HG02763 (cell line): ENCODE data around the gene IRF2.
A peak's percentile ranks its signal among the peaks of the same experiment; 100 is the strongest.

ENCODE experiments used
- ATAC-seq: cut with Tn5 transposase; IDR thresholded peaks from one replicate; pipeline ENCODE4 v1.9.1; 2021; ENCODE audit warnings: mild to moderate bottlenecking, moderate library complexity; ENCODE audit not compliant: unreplicated experiment

IRF2 gene

DNA sequence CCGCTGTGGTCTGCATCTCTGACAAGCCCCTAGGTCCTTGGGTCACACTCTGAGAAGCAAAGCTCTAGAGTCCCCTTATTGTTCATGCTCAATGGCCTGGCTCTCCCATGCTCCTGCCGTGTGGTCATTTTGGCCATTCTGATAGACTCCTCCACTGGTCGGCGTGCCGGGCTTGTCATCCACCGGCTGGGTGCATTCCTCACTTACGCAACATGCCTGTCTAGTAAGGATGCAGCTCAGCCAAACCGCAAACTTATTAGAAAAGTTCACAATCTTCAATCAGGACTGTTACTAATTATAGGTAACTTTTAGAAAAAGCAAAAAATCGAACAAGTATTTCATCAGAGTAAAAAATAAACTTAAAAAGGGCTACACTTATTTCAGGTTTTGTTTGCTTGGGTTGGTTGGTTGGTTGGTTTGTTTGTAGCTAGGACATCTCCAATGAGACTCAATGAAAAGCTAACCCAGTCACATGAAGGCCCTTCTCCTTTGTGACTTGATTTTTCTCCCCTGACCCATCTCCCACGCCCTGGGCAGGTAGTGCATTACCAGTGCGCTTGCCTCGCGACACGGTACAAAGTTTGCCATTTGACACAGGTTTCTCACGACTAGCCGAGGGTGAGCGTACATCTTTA lies 41.0 kb downstream of the IRF2 start:
- no peak for ATAC-seq

DNA sequence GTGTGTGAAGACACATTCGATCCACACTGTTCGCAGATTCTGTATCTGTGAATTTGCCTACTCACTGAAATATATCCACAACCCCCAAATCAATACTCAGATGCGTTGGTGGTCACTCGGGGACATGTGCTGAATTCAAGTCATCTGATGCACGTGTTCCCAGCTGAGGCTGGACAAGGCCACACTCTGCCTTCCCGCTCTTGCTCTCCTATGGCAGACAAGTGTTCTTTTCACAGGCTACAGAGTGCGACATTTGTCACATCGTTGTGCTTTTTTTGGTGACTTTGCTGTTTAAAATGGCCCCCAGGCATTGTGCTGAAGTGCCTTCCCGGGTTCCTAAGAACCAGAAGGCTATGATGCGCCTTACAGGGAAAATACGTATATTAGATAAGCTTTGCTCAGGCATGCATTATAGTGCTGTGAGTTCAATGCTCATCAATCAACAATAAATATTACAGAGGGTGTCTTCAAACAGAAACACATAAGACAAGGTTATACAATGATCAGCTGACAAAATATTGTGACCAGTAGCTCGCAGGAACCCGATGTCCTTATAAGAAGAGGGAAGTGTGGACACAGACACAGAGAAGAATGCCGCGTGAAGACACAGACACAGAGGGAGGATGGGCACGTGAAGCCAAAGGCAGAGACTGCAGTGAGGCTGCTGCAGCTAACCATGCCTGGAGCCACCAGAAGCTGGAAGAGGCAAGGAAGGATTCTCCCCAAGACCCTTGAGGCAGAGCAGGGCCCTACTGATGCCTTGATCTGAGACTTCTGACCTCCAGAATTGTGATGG lies 42.0 kb downstream of the IRF2 start:
- no peak for ATAC-seq

DNA sequence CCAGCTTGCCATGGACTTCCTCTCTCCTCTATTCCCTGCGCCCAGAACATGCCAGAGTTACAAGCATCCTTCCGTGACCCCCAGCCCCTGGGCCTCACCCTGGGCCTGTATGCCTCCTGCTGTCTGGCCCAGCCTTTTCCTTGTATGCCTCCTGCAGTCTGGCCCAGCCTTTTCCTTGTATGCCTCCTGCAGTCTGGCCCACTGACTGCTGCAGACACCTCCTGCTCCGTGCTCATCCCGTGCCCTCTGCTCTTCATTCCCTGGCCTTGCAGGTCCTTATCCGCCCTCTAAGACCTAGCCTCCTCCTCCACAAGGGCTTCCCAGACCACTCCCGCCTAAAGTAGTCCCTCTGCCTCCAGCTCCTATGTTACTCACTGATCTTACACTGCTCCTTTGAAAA lies 44.2 kb downstream of the IRF2 start:
- no peak for ATAC-seq

DNA sequence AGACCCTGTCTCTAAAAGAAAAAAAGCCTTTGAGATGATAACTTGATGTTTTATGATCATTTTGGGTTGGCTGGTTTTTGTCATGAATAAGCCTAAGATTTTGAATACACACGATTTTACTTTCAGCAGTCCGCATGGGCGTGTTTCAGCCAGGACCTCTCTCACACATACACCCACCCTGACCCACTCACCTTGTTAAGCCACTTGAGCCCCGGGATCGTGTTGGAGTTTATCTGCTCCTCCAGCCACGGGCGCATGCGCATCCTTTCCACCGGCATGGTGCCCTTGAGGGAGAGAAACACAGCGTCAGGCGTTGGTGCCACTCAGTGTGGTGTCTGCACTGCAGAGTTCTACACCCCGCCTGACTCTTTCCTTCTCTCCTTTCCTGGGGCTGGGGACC lies 45.6 kb downstream of the IRF2 start:
- ATAC-seq = no peak

DNA sequence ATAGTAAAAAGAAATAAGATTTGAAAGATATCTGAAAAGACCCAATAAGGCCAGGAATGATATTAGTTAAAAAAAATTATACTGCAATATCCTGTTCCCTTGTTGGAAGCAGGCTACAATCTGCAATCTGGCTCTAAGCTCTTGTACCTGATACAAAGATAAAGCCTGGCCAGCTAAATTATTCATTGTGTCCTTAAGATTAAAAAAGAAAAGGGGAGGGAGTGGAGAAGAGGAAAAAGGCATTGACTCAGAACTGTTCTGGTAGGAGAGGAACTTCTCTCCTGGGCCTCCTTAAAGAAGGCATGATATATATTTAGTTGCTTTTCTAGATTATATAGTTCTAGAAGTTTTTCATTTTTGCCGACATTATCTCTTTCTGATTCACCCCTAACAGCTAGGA lies 46.7 kb downstream of the IRF2 start:
- ATAC-seq = no peak

DNA sequence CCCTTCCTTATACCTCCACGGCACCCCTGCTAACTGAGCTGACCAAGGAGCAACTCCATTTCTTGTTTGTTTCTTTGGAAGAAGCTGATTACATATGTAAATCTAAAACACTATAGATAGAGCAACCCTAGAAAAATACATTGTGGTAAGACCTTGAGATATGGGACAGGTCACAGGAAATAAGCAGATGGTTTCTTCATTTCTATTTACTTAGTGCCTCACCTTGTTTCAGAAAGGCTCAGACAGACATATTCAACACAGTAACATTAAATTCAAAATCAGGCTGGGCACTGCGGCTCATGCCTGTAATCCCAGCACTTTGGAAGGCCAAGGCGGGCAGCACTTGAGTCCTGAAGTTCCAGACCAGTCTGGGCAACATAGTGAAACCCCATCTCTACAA lies 47.3 kb downstream of the IRF2 start:
- ATAC-seq = no peak

DNA sequence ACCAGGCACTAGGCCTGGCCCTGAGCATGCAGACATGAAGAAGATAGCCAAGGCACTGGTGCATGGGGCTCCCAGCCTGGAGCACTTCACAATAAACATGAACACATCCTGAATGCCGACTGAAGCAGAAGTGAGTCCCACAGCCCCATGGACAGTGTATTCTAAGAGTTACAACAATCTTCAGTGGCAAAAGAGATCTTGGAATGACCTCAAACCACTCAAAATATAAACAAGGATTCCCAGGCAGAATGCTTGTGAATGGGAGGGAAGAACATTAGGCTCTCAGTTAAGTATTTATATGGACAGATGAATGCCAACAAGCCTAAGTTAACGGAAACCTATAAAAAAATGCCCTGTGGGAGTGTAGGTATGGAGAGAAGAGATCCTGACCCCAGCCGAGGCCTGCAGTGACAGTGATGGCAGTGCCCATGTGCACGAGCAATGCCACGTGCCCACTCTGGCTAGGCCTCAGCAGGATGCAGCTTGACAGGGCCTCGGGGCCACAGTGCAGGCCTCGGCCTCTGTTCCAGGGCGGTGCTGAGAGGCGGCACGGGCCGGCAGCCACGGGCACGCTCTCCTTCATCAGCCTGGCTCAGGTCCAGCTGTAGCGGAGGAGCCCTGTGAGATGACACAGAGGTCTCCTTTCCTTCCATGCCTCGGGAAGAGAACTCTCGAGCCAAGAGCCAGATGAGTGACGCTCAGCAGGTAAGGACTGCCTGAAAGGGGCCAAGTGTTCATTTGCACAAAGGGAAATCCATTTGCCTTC lies 49.2 kb downstream of the IRF2 start:
- no peak for ATAC-seq

DNA sequence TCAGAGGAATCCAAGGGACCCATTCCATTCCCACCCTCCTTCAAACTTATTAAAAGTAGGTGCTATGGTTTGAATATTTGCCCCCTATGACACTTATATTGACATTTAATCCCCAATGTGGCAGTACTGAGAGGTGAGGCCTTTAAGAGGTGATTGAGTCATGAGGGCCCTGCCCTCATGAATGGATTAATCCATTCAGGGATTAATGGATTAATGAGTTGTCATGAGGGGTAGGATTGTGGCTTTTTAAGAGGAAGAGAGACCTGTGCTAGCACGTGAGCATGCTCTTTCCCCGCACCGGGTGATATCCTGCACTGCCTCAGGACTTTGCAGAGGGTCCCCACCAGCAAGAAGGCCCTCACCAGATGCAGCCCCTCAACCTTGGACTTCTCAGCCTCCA lies 50.1 kb downstream of the IRF2 start:
- ATAC-seq = no peak

DNA sequence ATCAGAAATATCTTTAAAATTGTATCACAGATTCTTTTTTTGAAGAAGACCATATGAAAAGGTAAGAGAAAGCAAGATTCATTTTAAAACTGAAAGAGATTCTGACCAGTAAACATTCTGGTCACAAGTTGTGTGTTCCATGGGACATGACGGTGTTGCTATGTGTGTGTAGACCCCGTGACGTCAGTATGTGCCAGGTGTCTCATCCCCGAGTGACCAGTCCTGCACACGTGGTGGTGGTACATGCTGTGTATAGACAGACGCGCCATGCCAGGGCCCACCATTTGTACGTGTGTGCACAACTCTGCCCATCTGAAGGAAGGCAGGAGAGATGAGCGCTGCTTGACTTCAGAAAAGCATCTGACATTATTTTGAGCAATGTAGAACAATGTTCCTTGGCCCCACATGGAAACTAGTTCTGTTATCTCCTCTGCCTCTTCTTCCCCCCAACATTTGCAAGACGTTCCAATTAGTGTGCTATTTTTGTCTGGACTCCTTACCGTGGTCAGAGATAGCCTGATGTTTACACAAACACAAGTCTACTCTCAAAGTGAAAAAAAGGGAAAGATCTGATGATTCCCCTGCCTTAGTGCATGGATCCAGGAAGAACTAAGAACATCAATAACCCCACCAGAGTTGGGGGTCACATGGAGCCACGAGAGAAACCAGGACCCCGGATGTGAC lies 51.2 kb downstream of the IRF2 start:
- no peak for ATAC-seq

DNA sequence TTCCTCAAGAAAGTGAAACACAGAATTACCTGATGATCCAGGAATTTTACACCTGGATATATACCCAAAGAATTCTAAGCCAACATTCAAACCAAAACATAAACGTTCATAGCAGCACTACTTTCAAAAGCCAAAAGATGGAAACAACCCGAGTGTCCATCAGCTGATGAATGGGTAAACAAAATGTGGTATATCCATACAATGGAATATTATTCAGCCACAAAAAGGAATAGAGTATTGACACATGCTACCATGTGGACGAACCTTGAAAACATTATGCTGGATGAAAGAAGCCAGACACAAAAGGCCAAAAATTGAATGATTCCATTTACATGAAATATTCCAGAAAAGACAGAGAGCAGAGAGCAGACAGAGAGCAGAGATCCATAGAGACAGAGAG lies 52.0 kb downstream of the IRF2 start:
- no peak for ATAC-seq

DNA sequence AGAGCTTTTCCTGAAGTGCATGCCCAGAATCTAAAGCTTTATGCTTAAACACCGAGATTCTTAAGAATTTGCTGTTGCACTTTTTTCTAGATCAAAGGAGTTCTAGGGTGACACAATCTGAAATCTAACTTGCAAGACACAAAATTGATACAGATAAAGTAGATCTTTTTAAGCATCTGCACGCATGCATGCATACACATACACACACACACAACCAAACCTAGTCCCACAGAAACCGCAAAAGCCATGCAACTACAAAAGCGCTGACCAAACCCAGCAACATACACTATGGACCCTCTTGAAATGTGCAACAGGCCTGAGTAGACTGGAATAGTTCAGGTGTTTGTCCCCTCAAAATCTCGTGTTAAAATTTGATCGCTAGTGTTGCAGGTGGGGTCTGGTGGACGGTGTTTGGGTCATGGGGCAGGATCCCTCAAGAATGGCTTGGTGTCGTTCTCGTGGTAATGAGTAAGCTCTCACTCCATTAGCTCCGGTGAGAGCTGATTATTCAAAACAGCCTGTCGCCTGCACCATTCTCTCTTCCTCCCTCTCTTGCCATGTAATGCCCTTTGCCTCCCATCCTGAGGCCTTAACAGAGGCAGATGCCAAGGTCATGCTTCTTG lies 52.7 kb downstream of the IRF2 start:
- no peak for ATAC-seq

DNA sequence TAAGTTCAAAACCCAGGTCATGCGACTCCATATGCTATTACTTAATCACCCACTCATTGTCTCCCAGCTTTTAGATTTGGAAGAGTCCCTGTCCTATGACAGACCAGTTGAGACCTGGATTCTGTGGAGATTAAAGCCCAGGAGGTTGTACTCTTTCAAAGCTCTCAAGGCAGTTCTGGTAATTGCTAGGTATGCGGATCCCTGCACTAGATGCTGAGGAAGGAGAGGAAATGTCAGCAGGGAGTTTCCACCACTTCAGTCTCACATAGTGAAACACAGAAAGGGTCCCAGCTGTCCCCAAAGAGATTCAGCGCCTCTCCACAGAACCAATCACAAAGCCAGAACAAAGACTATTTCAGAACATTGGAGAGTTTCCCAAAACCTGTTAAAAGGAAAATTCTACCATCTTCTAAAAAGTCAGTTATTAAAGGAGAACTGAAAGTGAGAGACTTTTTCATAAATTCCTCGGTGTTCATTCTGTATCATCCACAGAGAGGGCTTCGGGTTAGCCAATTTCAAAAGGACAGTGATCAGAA lies 53.4 kb downstream of the IRF2 start:
- peak; percentile 56 for ATAC-seq

DNA sequence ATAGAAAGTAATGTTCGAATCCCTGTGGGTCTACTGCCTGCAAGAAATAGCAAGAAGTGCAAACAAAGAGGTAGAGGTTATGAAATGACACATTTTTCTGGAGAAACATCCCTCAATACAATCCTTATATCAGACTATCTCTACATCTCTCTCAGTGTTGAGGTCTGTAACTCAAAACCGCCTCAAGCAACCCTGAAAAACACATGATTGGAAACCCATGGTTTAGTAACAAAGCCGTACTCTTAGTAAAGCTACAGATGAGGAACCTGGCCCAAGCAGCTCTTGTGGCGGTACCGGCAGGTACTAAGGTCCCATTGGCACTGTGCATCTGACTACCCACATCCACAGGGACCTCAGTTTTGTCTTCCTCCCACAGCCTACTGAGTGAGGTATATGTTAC lies 53.9 kb downstream of the IRF2 start:
- ATAC-seq = no peak

DNA sequence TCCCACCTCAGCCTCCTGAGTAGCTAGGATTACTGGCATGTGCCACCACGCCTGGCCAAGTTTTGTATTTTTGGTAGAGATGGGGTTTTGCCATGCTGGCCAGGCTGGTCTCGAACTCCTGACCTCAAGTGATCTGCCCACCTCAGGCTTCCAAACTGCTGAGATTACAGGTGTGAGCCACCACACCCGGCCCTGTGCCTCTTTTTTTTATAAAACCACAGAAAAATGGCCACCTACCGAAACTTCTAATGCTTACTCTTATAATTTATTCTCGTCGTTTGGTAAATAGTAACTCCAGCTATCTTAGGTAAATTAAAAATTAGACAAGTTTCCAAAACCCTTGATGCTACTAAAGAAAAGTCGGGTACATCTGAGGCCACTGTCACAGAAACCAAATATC lies 54.4 kb downstream of the IRF2 start:
- no peak for ATAC-seq

DNA sequence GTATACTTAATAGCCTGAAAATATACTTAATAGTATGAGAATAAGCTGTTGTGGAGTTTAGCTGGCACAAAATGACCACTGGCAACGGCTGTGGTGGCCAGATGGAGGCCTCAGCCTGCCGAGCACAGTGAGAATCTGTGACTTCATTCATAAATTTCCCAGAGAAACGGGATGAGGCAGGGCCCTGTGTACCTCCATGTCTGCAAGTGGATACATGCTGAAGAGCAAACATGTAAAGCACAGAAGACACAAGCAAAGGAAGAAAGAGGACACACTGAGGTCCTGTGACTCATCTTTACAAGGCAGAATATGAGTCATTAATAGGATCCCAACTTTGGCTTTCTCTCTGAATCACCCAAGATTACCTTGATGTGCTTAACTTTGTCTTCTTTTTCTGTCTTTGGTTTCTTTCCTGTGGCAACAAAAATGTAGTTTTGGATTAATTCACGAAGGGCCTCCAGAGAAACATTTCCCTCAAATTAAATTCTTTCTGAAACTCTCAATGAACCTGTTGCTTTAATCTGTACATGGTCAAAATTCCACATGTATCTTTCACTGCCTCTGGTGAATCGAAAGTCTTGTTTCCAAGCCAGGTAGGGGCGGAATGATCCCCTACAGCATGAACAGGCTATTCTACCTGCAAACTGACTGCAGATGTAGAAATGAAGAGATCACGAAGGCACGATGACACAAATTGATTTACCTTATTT lies 56.4 kb downstream of the IRF2 start:
- no peak for ATAC-seq

DNA sequence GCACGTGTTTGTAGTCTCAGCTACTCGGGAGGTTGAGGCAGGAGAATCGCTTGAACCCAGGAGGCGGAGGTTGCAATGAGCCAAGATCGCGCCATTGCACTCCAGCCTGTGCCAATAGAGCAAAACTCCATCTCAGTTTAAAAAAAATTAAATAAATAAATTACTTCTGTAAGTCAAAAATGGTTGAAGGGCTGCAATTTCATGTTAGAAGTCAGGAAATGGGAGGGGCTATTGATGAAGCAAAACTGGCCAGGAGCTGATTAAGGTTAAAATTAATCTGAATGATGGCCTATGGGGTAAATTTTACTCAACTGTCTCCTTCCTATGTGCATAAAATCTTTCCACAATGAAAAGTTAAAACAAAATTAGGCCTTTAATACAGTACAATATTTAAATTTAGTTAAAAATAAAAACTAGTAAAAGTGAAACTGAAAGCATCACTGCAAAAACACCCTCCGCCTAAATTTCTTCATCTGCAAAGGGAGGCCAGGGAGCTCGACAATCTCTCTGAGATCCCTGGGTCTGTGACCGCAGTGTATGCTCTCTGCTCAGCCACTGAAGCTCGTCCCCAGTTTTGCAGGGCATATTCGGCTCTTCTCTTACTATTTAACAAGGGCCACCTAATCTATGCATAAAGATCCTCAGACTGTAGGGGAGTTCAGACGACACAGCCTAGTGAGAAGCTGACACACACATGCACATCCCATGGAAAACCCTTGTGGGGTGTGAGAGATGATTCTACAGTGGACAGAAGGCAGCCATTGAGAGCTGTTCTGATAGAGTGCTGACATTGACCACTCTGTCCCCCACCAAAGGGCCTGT lies 57.2 kb downstream of the IRF2 start:
- ATAC-seq = peak; percentile 50

DNA sequence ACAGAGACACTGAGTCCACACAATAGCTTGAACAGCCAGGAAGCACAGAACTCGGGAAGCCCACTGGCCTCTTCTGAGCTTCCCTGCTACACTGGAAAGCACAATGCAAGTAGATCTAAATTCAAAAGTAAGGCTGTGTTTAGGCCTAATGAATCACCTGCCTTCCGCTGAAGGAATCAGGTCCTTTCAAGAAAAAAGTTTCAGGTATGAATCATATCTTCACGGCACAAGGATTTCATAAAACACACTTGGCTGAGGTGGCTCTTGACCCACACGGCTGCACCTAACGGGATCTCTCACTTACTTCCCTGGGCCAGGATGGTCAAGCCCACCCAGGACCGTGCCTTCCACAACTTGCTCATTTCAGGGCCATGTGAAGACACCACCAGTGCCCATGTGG lies 59.3 kb downstream of the IRF2 start:
- no peak for ATAC-seq

DNA sequence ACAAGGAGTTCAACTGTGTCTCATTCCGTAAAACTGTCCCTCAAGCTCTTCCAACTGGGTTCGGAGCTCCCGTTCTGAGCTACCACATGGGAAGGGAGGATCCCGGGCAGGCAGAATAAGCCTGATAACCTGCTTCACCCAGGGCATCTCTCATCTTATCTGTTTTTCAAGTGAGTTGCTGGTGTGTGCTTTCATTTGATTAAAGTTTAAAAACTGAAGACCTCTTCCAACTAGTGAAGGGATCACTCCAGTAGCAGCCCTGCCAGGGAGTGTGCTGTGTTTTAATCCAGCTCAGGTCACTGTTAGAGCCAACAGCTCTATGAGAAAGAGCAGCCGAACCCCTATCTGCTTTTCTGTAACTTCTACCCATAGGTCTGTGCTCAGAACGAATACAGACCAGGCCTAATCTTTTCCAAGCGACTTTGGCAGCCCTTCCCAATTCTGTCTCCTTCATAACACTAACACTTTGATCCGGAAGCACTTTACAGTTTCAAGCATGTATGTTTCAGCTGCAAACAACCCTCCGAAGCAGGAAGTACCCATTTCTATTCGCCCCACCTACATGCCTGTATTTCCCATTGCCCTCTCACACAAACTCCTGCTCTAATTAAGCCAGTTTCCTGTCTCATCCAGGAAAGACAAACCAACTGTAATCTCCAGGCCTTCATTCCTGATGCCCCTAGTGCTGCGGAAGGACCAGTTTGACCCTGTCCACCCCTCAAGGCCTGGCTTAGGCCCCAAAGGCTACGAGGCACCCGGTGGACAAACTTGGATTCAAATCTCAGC lies 60.9 kb downstream of the IRF2 start:
- ATAC-seq = no peak
